ENCODE results near the gene NOL3. TPM values are rescaled to one million over a fixed set of nuclear protein-coding genes. Genes with fewer than 3 reads are reported as not detected.

The NOL3 gene
- polyA plus RNA-seq, 10 donors = 14.6 to 36.6 (median 26.6) TPM

DNA sequence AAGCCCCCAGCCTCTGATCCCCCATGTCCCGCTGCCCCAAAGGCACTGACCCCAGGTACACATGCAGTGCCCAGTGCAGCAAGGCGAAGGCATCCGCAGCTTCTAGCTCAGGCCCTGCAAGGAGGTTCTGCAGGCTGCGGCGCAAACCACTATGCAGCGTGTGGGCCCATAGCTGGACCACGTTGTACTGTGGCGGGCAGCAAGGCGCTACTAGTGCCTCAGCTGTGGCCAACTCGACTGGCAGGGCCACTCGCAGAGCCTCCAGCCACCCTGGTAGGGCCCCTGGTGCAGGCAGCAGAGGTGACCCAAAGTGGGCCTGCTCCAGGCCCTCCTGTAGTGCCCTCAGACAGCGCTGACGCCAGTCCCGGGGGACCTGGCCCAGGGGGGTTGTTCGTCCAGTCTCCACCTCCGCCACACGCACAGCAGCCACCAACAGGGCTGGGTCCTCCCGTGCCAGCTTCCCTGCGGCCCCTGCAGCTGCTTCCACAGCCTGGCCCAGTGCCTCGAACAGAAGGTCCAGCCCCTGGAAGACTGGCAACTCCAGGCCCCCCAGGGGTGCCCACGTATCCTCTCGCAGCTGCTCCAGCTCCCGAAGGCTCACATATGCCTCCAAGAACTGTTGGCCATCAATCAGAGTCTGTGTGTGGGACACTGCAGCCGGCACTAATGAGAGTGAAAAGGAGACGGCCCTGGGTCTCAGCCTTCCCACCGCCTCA lies 17.0 kb downstream of the NOL3 start:
- peak in 2 of 3 donors; percentile 54 to 65 for DNase-seq

DNA sequence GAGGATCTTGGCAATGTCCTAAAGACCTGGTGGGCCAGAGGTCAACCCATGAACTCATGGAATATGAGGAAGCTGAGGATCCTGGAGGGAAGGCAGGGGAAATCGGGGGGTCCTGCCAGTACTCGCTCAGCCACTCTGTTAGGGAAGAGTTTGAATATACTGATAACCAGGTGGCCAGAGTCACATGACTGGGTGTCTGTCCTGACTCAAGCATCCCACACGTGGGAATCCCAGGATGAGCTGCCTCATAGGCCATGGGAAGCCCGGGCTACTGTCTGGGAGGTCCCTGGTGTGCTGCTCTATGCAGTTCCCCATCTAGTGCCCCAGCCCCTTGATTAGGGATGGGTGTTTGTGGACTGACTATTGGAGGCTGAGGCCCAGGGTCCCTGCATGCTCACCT lies 18.0 kb downstream of the NOL3 start:
- DNase-seq = no peak

DNA sequence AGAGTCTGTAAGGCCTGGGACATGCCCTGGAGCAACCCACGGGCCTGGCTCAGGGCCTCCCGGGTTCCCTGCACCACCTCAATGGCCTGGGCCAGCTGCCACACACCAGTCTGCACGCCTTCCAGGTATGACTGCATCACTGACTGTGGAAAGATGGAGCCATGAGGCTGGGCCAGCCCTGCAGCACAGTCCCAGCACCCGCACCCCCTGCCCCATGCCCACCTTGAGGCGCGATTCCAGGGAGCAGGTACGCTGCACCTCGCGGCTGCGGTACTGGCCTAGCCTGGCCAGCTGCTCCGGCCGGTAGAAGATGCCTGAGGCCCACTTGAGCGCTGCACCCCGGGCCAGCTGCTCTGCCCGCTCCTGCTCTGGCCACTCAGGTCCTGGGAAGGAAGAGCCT lies 18.5 kb downstream of the NOL3 start:
- DNase-seq = no peak

DNA sequence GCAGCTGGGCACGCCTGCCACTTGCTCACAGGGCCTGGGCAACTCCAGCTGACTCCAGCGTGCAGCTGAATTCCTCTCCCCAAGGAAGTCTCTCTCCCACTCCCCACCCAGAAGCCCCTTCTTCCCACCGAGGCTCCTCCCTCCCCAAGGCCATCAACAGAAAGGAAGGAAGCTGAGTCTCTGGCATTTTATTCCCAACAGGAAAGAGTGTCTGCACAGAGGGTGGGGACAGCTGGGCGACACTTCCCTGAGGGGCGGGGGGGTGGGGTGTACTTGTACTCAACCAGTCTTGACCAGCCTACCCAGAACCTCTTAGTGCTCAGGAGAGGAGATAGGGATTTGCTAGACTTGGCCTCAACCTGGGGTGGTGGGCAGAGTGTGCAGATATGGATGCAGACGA lies 19.7 kb downstream of the NOL3 start, which contains the start of gene EXOC3L1:
Gene EXOC3L1, minus strand, starts transcription at position 96 of the 400 bp plus-strand sequence. CDS start 460 bp downstream, outside the sequence.
- DNase-seq = no peak

DNA sequence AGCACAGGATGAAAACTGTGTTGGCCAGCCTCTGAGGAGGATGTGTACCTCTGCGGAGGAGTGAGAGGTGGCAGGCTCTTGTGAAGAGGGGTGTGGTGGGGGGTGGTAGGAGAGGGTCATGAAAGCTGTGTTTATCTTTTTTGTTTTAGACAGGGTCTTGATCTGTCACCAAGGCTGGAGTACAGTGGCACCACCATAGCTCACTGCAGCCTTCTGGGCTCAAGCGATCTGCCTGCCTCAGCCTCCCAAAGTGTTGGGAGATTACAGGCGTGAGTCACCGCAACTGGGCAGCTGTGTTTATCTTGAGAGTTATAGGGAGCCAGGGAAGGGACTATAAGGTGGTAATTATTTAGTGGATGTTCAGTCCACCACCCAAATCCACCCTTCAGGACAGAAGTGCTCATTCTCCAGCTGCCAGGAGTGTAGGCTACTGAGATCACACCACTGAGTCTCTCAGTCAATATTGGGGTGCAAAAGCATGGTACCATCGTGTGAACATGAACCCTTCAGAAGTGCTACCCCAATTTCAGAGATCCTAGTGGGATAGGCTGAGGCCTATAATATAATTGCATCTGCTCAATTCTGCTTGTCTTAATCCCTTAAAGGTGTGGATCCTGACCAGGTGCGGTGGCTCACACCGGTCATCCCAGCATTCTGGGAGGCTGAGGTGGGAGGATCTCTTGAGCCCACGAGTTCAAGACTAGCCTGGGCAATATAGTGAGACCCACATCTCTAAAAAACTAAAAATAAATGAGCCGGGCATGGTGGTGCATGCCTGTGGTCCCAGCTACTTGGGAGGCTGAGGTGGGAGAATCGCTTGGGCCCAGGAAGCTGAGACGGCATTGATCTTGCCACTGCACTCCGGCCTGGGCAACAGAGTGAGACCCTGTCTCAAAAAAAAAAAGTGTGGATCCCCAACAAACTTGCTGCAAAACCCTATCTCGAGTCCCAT lies 20.4 kb downstream of the NOL3 start:
- DNase-seq = no peak

DNA sequence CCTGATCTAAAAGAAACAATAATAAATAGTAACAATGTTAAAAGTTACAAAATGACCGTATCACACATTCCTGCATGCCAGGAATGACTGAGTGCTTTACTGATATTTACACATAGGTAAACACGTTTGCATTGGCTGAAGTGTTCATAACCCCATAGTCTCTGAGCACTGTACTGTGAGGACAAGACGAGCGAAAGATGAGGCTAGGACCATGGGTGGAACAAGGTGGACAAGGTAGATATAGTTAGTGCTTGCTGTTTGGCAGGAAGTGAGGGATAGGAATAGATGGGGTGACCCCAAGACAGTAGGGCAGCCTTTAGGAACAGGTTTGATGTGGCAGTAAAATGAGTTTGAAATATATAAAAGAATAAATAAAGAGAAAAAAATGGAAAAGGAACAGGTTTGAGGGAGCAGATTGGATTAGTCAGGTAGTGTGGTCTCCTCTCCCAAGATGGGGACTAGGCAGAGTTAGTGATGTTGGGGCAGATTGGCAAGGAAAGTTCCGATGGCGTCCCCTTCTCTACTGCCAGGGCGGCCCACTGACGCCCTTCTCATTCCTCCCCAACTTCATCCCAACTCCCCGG lies 21.2 kb downstream of the NOL3 start:
- DNase-seq = no peak

DNA sequence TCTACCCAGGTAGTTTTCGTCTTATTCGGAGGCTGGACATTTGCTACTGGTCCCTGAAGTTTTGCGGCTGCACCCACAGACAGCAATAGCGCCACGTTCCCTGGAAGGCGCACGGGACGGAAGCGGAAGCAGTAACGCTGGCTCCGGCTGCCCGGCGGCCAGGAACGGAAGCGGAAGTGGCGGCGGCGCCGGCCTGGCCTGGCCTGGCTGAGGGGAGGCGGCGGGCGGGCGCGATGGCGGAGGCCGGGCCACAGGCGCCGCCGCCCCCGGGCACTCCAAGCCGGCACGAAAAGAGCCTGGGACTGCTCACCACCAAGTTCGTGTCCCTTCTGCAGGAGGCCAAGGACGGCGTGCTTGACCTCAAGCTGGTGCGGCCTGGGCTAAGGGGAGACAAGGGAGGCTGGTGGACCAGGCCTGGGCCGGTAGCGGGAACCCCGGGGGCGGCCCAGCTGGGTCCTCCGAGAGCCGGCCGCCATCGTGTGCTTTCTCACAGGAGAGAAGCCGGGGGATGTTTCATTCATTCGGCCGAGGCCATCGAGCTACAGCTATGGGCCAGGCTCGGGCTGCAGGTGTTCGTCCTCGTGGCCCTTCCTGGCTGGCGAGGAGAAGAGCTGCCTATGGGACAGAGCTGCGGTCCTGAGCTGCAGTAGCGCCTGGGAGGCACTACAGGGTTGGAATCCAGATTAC lies 21.8 kb downstream of the NOL3 start, which contains the start of gene E2F4:
Gene E2F4, plus strand, starts transcription at position 161 of the 687 bp plus-strand sequence. Its CDS starts 73 bp downstream, at position 234.
- peak; percentile 85 to 95 (median 94) for DNase-seq

DNA sequence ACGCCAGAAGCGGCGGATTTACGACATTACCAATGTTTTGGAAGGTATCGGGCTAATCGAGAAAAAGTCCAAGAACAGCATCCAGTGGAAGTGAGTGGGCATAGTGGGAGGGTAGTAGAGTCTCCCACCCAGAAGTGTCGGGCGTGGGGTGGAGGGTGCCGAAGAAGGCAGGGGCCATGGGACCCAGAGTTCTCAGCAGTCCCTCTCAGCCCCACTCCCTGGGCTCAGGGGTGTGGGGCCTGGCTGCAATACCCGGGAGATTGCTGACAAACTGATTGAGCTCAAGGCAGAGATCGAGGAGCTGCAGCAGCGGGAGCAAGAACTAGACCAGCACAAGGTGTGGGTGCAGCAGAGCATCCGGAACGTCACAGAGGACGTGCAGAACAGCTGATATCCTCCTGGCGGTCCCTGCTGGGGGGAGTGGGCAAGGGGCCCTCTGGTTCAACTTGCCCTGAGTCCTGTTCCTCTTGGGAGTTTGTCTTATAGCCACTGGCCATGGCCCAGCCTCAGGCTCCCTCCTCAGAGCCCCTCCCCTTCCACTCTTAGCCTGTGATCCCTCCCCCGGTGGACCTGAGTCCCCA lies 22.5 kb downstream of the NOL3 start:
- no peak for DNase-seq

DNA sequence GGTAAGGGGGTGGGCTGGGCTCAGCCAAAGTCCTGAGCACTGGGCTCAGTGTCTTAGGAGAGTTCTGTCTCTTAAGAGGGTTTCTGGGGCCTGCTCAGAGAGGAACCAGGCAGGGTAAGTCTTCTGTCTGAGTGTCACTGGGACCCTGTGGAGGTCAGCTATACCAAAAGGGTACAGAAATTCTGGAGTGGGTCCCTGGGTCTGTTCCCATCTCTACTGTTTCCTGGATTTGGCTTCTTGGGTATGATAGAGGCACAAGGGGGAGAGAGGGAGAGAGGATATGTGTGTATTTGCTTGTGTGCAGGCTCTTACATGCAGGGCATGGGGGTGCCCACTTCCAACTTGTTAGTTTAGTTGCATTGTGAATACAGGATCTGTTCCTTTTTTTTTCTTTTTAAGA lies 23.2 kb downstream of the NOL3 start:
- no peak for DNase-seq

DNA sequence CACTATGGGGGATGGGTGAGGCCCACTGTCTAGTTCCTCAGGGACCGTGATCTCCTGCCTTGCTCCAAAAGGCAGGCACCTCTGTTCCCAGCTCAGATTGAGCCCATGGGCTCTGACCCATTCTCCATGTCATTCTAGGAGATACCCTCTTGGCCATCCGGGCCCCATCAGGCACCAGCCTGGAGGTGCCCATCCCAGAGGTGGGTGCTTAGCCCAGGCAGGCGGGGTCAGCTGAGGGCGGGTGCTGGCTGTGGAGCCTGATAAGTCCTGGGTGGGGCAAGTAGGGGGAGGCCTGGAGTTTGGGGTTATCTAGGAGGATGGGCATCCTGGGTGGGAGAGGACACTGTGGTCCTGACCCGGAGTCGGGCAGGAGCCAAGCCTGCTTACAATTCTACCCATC lies 23.9 kb downstream of the NOL3 start:
- no peak for DNase-seq

DNA sequence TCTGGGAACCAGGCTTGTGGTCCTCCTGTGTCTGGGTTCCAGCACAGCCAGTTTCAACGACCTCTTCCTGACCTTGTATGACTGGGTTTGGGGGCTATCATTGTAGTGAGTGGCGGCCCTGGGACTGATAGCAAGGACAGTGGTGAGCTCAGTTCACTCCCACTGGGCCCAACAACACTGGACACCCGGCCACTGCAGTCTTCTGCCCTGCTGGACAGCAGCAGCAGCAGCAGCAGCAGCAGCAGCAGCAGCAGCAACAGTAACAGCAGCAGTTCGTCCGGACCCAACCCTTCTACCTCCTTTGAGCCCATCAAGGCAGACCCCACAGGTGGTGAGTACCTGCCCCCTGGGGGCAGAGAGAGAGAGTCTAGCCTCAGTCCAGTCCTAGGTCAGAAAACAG lies 25.3 kb downstream of the NOL3 start:
- DNase-seq = no peak

DNA sequence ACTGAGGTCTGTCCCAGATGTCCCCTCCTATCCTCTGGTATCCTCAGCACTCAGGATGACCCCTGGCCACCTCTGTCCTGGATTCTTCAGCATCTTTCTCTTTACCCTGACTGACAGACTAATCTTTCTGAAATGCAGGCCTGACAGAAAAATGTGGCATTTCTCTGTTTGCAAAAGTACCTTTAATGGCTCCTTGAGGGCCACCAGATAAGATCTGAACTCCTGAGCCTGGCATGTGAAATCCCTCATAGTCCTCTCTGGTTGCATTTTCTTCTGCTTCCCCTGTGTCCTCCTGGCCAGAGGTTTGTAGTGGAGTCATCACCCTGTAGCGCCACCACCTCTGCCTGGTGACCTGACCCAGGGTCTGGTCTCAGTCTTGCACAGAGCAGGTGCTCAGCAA lies 26.5 kb downstream of the NOL3 start:
- no peak for DNase-seq

DNA sequence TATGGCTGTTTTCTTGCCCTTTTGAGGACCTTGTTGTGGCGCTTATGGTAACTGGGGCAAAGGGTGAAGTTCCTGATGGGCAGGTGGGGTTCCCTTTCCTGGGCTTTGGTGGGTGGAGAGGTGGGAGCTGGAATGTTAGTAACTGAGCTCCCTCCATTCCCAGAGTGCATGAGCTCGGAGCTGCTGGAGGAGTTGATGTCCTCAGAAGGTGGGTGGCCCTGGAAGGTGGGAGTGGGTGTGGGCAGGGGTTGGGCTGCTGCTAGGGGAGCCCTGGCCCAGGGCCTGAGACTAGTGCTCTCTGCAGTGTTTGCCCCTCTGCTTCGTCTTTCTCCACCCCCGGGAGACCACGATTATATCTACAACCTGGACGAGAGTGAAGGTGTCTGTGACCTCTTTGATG lies 27.4 kb downstream of the NOL3 start:
- DNase-seq = no peak

DNA sequence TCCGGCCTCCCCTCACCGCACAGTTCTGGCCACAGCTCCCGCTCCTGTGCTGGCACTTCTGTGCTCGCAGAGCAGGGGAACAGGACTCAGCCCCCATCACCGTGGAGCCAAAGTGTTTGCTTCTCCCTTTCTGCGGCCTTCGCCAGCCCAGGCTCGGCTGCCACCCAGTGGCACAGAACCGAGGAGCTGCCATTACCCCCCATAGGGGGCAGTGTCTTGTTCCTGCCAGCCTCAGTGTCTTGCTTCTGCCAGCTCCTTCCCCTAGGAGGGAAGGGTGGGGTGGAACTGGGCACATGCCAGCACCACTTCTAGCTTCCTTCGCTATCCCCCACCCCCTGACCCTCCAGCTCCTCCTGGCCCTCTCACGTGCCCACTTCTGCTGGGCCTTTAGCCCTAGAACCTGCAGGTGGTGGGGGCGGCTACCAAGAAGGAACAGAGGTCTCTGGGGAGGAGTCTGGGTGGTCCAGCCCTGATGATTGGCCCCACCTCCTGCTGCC lies 27.9 kb downstream of the NOL3 start:
- DNase-seq = no peak

DNA sequence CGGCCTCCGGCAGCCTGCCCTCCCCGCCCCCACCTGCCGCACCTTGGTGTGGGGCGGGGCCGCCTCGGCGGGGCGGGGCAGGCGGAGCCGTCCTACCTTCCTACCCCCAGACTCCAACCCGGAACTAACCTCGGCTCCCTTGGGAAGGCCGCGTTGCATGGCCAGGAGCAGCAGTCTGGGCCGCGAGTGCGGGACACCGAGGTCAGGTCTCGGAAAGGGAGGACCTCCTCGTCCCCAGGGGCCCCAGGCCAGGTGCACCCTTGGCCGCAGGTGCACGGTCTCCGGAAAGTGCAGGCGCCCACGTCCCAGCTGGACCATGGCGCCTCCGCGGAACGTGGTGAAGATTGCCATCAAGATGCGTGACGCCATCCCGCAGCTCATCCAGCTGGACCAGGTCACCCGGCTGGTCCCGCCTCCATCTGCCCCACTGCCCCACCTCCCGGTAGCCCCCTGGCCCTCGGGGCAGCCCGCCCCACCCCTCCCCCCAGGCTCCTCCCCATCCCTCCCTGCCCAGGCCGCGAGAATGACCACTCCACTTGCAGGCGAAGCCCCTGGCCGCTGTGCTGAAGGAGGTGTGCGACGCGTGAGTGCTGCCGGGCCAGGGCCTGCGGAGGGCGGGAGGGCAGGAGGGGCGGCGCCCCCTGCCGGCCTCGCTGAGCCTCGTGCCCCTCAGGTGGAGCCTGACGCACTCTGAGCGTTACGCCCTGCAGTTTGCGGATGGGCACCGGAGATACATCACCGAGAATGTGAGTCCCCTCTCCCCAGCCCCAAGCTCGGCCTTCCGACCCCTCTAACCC lies 28.9 kb downstream of the NOL3 start, which contains the start of gene ELMO3:
Gene ELMO3, plus strand, starts transcription at position 121 of the 797 bp plus-strand sequence. Its CDS starts 196 bp downstream, at position 317.
- no peak for DNase-seq

DNA sequence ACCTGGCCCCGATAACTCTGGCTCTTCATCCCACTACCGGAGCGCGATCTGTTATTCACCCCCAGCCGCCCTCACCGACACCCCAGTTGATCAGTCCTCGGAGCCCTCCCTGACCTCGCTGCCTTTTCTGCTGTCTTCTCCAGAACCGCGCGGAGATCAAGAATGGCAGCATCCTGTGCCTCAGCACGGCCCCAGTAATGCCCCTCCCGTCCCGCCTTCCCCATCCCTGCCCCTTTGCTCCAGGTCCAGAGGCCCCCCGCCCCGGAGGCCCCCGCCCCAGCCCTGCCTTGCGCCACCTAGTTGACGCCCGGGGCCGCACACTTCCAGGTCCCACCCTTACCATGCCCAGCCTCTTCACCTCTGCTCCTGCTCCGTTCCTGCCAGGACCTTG lies 29.5 kb downstream of the NOL3 start:
- no peak for DNase-seq

DNA sequence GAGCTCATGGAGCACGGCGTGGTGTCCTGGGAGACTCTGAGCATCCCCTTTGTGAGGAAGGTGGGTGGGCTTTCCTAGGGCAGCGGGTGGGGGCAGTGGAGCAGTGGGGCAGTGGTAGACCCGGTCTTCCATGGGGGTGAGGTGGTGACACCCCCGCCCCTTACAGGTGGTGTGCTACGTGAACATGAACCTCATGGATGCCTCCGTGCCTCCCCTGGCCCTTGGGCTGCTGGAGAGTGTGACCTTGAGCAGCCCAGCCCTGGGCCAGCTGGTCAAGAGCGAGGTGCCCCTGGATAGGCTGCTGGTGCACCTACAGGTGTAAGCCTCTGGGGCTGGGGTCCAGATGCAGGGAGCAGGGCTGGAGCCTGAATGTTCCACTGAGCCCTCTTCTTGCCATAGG lies 30.2 kb downstream of the NOL3 start:
- no peak for DNase-seq

DNA sequence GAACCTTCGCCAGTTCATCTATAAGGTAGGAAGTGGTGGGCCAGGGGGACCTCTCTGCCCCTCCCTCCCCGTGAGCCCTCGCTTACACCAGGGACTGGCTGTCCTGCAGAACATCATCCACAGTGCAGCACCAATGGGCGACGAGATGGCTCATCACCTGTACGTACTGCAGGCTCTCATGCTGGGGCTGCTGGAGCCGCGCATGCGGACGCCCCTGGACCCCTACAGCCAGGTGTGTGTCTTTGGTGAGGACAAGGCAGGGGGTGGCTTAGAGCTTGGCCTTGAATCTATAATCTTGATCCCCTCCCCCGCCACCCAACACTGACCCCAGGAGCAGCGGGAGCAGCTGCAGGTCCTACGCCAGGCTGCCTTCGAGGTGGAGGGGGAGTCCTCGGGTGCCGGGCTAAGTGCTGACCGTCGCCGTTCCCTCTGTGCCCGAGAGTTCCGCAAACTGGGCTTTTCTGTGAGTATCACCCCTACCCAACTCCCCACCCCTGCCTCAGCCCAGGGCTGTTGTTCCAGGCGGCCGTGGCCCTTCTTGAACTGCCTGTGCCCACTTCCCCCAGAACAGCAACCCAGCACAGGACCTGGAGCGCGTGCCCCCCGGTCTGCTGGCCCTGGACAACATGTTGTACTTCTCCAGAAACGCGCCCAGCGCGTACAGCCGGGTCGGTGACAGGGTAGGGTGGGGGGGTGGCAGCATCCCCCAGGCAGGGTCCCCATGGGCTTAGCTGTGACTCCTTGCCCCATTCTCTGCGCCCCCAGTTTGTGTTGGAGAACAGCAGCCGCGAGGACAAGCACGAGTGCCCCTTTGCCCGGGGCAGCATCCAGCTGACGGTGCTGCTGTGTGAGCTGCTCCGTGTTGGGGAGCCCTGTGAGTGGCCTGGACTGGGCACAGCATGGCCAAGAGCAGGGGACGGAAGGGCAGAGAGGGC lies 31.3 kb downstream of the NOL3 start:
- DNase-seq = no peak

DNA sequence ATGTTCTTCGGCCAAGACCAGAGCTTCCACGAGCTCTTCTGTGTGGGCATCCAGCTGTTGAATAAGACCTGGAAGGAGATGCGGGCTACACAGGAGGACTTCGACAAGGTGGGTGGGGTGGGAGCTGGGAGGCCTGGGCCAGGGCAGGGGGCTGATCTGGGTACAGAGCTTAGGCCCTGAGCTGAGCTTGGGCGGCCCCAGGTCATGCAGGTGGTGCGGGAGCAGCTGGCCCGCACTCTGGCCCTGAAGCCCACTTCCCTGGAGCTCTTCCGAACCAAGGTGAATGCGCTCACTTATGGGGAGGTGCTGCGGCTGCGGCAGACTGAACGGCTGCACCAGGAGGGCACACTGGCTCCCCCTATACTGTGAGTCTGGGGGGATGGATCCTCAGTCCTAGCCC lies 32.1 kb downstream of the NOL3 start:
- DNase-seq = no peak

All from muscle of back (tissue), 11 donors.